HG03378 (cell line): ENCODE measurements around the gene ZNF444.

Experiments used
- ATAC-seq: cut with Tn5 transposase; IDR thresholded peaks from one replicate; pipeline ENCODE4 v1.9.1; 2021; ENCODE audit warnings: mild to moderate bottlenecking, moderate library complexity; ENCODE audit not compliant: unreplicated experiment

Gene ZNF444

GRCh38 chr19:56106993-56107392 is 34.1 kb upstream of the ZNF444 start:
- no peak for ATAC-seq

GRCh38 chr19:56107626-56108351 is 33.3 kb upstream of the ZNF444 start:
- ATAC-seq: no peak

- ATAC-seq: no peak
Observed at GRCh38 chr19:56108447-56109195, 32.5 kb upstream of the ZNF444 start.

GRCh38 chr19:56109226-56109625 is 31.9 kb upstream of the ZNF444 start:
- no peak for ATAC-seq

- ATAC-seq: no peak
Observed at GRCh38 chr19:56110515-56111448, 30.3 kb upstream of the ZNF444 start.

GRCh38 chr19:56111601-56112312 is 29.3 kb upstream of the ZNF444 start:
- ATAC-seq: peak; percentile 84

GRCh38 chr19:56112313-56112709 is 28.8 kb upstream of the ZNF444 start:
- ATAC-seq: no peak

- no peak for ATAC-seq
Observed at GRCh38 chr19:56113074-56113632, 27.9 kb upstream of the ZNF444 start.

GRCh38 chr19:56114051-56114777 is 26.9 kb upstream of the ZNF444 start:
- ATAC-seq: no peak

- ATAC-seq: no peak
Observed at GRCh38 chr19:56114778-56115110, 26.3 kb upstream of the ZNF444 start.

- no peak for ATAC-seq
Observed at GRCh38 chr19:56115490-56115889, 25.6 kb upstream of the ZNF444 start.

GRCh38 chr19:56116606-56117005 is 24.5 kb upstream of the ZNF444 start:
- ATAC-seq: no peak

GRCh38 chr19:56117376-56117884 is 23.7 kb upstream of the ZNF444 start:
- ATAC-seq: no peak

GRCh38 chr19:56117889-56118288 is 23.2 kb upstream of the ZNF444 start:
- ATAC-seq: no peak

GRCh38 chr19:56118666-56119581 is 22.2 kb upstream of the ZNF444 start:
- ATAC-seq: no peak

GRCh38 chr19:56119582-56119978 is 21.5 kb upstream of the ZNF444 start:
- no peak for ATAC-seq

GRCh38 chr19:56120002-56120370 is 21.1 kb upstream of the ZNF444 start:
- no peak for ATAC-seq

- no peak for ATAC-seq
Observed at GRCh38 chr19:56120371-56121179, 20.5 kb upstream of the ZNF444 start.
